ENCODE measurements around the gene TATDN2.

The TATDN2 gene, protein sequence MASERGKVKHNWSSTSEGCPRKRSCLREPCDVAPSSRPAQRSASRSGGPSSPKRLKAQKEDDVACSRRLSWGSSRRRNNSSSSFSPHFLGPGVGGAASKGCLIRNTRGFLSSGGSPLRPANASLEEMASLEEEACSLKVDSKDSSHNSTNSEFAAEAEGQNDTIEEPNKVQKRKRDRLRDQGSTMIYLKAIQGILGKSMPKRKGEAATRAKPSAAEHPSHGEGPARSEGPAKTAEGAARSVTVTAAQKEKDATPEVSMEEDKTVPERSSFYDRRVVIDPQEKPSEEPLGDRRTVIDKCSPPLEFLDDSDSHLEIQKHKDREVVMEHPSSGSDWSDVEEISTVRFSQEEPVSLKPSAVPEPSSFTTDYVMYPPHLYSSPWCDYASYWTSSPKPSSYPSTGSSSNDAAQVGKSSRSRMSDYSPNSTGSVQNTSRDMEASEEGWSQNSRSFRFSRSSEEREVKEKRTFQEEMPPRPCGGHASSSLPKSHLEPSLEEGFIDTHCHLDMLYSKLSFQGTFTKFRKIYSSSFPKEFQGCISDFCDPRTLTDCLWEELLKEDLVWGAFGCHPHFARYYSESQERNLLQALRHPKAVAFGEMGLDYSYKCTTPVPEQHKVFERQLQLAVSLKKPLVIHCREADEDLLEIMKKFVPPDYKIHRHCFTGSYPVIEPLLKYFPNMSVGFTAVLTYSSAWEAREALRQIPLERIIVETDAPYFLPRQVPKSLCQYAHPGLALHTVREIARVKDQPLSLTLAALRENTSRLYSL

DNA sequence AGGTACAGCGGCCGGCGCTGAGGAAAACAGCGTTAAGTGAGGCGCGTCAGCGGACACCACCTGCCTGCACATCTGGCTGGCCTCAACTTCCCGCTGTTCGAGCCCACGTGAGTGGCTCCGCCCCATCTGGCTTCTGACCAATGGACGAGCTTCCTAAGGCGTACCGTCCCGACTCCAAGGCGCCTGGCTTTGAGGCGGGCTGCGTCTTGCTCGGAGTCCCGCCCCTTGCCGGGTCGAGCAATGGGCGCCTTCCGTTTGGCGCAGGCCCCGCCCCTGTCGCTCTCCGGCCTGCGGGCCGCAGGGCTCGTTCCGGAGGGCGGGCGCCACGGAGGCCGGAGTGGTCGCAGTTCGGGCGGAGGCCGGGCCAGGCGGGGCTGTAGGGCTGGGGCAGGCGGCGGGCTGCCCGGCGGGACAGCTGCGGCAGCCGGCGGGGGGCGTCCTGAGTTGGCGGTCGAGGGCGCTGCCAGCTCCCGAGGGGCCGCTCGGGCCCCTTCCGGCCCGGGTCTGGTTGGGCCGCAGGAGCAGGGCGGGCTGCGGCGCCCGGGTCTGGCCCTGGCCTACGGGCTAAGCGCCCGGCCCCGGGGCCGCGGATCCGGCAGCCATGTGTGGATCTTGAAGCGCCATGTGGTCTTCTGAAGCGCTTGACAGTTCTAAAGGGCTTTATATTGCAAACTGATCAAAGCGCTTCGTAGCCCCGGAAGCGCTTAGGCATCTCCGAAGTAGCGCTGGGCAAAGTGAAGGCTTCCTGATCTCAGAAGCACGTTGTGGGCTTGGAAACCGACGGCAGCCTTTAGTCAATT is at the start of gene TATDN2:
Gene TATDN2, plus strand, starts transcription at position 276 of the 800 bp plus-strand sequence. CDS start 742 bp downstream, outside the sequence.
- peak; percentile 84 to 89 for DNase-seq (ENCODE audit: low read depth in 1 of 2, low spot score in 1 of 2)

DNA sequence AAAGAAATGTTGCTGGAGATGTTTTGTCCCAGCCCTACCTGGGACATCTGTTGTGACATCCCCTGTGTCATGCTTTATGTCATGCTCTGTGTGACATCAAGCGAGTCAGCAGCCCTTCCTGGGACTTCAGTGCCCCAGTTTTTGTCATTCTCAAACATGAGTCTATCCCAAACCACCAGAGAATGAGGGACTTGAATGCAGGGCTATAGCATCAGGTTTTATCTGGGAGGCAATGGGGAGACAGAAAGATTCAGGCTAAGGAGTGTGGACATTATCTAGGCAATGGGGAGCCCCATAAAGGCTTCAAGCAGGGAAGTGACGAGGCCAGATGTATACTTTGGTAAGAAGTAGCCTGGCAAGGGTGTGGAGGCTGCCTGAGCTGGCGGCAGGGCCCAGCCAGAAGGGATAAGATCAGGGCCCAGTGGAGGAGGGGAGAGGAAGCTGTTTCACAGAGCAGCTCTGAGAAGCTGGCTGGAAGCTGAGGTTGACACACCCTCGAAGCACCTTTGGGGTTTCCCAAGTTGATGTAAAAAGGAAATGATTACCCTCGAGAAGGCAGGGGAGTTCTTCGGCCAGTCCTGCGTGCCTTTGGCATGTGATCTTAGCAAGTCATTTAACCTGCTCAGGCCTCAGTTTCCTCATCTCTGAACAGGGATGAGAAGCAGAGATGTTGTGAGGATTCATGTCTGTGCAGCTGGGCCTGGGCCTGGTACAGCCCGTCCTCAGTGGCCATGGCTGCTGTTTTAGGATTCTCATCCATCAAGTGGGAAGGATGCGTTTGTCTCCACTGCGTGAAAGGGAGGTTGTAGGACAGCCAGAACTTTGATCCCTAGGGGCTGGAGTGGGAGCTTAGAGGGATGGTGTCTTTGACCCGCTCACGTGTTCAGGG is 49.3 kb upstream of the TATDN2 start:
- peak; percentile 36 to 40 for DNase-seq (ENCODE audit: low read depth in 1 of 2, low spot score in 1 of 2)

DNA sequence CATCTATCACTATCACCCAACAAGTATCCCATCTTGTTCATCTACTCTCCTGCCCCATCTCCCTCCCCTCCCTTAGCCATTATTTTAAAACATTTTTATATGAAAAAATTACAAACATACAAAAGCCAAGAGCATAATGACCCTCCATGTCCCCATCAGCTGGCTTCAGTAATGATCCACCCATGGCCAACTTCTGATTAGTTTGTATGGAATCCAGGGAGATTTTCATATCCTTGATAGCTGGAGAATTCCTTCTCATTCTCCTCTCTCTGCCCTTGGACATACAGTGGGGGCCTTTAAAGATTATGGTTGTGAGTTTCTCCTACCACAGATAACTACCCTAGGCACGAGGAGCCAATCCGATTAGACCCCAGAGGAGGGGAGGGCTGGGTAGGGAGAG is 43.3 kb upstream of the TATDN2 start:
- no peak for DNase-seq (ENCODE audit: low read depth in 1 of 2, low spot score in 1 of 2)

DNA sequence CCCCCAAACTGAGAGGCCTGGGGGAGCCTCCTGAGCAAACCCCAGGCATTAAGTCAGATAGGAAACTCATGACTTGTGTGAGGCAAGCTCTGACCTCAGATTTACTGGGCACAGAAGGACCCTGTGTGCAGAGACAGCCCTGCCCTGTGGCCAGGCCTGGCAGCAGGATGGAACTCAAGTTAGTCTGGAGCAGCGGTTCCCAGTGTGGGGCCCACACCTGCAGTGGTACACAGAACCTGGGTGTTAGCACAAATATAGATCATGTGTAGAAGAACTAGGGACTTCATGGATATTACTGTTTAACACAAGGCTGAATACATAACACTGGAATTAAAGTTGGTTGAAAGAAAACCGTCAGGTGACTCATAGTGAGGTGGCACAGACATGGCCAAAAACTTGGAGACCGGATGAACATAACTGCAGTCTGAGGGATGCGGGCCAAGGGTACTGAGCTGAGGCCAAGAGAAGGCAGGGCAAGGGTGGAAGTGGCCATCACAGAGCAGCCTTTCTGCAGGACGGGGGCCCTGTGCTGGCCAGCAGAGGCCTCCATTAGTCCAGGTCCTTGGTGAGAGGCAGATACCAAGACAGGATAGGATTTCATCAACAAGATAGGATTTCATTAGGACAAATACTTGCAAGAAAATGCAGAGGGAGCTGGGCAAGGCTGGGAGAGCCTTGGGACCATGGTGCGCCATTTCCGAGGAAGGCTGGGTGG is 42.7 kb upstream of the TATDN2 start:
- no peak for DNase-seq (ENCODE audit: low read depth in 1 of 2, low spot score in 1 of 2)

DNA sequence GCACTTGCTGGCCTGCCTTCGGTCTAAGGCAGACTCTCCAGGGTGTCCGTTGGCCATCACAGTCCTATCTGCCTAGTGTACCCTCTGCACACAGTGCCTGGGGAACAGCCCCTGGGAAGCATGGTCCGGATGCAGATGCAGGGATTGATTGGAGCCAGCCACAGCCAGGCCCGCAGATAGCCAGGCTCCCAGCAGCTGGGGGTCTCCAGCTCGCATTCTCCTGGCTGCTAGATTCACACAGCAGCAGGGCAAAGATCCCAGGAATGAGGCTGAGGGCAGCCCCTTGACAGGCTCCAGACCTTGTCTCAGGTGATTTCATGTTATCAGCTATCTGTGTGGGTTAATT is 42.1 kb upstream of the TATDN2 start:
- no peak for DNase-seq (ENCODE audit: low read depth in 1 of 2, low spot score in 1 of 2)

DNA sequence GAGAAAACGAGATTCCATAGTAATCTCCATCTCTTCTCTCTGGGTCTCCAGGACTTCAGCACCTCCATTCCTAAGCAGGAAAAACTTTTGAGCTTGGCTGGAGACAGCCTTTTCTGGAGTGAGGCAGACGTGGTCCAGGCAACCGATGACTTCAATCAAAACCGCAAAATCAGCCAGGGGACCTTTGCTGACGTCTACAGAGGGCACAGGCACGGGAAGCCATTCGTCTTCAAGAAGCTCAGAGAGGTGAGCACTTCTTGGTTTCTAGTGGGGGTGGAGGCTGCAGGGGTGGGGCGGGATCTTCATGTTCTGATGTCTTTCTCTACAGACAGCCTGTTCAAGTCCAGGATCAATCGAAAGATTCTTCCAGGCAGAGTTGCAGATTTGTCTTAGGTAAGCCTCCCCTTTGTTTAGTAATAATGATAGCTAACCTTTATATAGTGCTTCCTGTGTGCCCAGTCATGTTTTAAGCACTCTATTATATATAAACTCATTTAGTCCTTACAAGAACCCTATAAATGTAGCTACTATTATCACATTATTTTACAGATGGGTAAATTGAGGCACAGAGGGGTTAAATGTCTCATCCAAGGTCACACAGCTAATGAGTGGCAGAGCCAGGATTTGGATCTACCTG is 35.0 kb upstream of the TATDN2 start:
- DNase-seq (ENCODE audit: low read depth in 1 of 2, low spot score in 1 of 2): no peak

DNA sequence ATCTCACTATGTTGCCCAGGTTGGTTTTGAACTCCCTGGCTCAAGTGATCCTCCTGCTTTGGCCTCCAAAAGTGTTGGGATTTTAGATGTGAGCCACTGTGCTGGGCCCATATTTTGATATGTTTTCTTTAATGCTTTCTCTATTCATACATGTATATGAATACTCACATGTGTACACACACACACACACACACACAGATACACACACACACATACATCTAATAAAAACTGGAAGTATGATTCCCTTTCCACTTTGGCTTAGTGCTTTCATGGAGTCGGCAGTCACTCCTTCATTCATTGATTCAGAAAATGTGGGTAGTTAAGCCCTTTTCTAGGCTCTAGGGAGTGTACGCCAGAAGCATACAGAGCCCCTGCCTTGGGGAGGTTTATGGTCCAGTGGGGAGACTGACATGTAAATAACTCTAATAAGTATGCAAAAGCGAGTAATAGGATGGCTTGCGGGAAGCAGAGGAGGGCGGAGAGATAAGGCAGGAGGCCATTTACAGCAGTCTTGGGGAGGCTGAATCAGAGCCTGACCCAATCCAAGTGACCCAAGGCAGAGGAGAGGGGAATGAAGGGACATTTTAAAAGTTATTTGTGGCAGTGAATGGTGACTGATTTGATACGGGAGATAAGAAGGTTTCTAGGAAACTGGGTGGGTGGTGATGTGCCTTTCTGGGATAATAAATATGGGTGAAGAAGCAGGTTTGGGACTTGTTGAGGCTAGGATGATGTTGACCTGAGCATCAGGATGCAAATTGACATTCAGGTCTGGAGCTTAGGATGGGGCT is 32.5 kb upstream of the TATDN2 start:
- DNase-seq (ENCODE audit: low read depth in 1 of 2, low spot score in 1 of 2): no peak

DNA sequence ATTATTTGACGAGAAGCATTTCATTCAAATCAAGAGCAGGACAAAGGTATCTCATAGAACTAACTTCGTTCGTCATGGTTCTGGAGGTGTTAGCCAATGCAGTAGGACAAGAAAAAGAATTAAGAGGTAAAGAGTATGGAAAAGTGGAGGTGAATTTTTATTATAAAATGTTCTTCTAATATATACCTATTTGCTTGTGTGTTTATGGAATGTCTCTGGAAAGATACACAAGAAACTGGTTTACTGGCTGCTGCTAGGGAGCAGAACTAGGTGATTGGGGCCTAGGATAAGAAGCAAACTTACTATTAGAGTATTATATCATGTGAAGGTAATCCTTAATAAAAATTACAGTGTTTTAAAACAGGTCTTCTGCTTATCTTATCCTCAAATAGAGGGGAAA is 30.9 kb upstream of the TATDN2 start:
- DNase-seq (ENCODE audit: low read depth in 1 of 2, low spot score in 1 of 2): no peak

DNA sequence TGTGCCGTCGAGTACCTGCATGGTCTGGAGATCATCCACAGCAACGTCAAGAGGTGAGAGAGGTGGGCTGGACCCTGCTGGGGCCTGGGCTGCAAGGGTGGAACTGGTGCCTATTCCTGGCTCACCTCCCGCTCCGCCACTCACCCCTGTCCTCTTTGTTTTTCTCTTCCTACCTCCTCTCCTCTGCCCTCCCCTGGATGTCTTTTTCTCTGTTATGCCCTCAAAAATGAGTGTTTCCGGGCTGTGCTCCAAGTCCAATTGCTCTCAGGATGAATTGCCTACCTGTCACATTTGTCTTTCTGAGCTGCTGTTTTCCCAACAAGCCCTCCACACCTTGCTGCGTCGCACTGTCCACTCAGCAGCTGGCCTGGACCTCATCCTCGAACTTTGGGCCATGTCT is 28.5 kb upstream of the TATDN2 start:
- DNase-seq (ENCODE audit: low read depth in 1 of 2, low spot score in 1 of 2): no peak

DNA sequence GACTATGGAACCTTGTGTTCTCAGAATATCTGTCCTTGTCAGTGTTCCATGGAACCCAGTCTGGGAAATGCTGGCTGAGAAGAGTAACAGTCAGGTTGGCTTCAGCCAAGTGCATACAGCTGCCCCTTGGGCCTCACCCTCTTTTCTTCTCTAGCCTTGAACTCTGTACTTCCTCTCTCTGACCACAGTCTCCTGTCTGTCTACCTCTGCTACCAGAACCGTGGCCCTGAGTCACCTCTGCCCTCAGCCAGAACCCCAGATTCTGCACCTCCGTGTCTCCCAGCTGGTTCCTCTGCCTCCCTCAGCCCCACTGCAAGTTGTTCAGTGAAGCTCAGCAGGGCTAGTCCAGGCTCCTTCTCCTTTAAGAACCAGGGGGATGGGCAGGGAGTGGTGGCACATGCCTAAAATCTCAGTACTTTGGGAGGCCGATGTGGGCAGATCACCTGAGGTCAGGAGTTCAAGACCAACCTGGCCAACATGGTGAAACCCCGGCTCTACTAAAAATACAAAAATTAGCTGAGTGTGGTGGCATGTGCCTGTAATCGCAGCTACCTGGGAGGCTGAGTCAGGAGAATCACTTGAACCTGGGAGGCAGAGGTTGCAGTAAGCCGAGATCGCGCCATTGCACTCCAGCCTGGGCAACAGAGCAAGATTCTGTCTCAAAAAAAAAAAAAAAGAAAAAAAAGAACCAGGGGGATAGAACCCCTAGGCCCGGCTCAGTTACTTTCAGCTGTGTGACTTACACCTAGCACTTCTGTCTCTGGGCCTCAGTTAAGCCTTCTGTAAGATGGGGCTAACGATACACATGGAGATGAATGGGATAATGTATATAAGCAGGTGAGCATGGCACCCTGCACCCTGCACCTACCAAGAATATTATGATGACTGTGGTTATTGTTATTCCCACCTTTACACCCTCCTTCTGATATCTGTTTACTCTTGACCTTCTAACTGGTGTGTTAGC is 24.3 kb upstream of the TATDN2 start:
- DNase-seq (ENCODE audit: low read depth in 1 of 2, low spot score in 1 of 2): peak in 1 of 2 donors; percentile 27

DNA sequence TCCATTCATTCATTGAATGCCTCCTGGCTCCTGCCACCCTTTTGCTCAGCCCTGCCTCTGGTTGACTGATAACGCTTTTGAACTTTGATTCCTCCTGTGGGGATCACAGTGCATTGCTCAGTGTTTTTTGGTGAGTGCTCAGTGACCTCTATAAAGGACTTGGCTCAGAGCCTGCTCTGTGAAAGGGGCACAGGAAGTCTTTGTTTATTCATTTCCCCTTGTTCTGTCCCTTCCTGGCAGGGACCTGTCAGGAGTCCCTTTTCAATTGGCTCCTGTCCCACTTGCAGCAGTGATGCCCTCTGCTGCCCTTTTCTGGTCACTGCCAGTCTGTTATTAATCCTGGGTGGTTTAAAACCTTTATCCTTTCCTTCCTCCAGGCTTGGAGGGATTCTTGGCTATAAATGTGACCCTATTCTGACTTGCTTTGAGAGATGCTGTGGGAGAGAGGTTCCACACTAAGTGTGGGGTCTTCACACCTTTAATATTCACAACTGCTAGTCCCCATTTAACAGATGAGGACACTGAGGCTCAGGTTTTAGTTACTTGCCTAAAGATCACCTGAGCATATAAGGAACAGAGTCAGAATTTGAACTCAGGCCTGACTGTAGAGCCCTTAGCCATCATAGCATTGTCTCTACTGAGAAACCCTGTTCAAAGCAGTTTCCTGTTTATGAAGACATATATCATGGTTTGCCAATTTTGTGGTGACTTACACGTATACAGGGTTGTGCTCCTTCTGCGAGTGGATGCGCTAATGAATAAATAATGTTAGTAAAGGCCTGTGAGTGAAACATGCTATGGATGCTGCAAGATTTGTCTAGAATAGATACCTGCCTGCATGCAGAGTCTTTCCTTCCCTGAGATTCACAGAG is 23.2 kb upstream of the TATDN2 start:
- peak in 1 of 2 donors; percentile 34 for DNase-seq (ENCODE audit: low read depth in 1 of 2, low spot score in 1 of 2)

DNA sequence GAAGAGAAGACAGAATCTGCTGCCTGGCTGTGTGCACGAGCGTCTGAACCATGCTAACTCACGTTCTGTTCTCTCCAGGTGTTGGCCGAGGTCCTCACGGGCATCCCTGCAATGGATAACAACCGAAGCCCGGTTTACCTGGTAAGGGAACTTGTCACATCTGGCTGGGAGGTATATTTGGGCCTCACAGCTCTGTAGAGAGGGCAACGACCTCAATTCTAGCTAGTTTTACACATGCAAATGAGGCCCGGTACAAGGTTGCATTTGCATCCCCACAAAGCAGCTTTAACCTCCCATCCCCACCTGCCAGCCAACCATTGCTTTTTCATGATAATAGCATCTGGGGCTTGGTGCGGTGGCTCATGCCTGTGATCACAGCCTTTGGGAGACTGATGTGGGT is 22.0 kb upstream of the TATDN2 start:
- no peak for DNase-seq (ENCODE audit: low read depth in 1 of 2, low spot score in 1 of 2)

DNA sequence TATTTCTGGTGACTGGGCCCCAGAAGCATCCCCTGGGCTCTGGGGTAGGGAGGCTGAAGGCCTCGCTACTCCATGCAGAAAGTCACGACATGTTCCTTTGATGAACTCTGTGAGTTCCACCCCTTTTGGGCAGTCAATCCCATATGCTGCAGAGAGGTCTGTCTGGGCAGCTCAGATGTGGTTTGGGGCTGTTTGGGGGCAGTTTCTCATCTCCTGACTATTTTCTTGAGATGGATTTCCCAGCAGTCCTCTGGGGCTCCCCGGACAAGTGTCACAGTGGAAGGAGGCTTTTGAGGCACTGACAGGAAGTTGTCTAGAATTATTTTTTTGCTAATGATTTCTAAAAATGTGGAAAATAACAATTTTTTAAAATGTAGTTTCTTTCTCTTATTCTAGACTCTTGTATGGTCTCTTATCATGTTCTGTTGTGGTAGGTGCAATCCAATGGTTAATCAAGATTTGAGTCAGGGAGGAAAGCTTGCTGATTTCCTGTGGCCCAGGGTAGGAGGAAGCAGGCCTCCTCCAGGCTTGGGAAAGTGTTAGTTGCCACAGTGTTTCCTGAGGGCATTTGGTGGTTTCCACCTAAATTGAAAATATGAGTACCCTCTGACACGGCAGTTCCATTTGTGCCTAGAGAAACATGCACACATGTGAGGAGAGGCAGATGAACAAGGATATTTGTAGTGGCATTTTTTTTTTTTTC is 19.9 kb upstream of the TATDN2 start:
- DNase-seq (ENCODE audit: low read depth in 1 of 2, low spot score in 1 of 2): no peak

DNA sequence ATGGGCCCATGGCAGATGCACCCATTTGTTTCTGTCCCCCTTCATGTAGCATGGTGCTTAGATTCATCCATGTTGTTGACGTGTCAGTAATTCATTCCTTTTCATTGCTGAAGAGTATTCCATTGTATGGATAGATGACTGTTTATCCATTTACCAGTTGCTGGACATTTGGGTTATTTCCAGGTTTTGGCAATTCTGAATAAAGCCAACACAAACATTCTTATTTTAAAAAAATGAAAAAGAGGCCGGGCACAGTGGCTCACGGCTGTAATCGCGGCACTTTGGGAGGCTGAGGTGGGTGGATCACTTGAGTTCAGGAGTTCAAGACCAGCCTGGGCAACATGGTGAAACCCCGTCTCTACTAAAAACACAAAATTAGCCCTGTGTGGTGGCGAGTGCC is 18.7 kb upstream of the TATDN2 start:
- no peak for DNase-seq (ENCODE audit: low read depth in 1 of 2, low spot score in 1 of 2)

DNA sequence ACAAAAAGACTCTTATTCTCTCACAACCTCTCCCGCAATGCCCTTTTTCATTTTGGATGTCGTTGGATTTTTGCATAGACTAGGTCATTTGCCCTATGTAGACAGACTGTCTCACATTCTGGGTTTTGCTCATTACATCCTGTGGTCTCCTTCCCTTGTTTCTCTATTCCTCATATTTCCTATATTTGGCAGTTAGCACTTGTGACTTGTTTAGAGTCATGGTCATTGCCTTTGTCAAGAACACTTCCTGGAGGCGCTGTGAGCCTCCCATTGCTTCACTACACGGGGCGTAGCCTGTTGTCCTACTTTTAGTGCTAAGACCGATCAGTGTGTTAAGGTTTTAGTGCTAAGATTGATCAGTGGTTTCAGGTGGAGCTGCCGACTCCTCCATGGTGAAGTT is 16.1 kb upstream of the TATDN2 start:
- no peak for DNase-seq (ENCODE audit: low read depth in 1 of 2, low spot score in 1 of 2)

DNA sequence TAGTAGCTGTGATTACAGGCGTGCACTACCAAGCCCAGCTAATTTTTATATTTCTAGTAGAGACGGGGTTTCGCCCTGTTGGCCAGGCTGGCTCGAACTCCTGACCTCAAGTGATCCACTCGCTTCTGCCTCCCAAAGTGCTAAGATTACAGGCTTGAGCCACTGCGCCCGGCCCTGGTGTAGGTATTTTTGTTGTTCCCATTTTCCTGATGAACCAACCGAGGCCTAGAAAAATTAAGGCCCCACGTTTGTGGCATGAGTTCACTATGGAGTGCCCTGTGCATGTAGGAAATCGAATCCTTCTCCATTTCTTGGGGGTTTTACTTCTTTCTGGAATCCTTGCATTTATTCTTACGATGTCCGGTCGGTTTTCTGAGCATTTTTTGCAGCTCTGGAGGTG is 14.3 kb upstream of the TATDN2 start:
- DNase-seq (ENCODE audit: low read depth in 1 of 2, low spot score in 1 of 2): no peak

Data from activated T-helper 1 cell treated with anti-CD3 and anti-CD28 coated beads, Interleukin-2, amount 50 U/mL, for 16 hours (primary cell).